HG03565 (cell line): ENCODE results near the gene FLRT3.

ENCODE experiments used
- ATAC-seq: cut with Tn5 transposase; IDR thresholded peaks from one replicate; pipeline ENCODE4 v1.9.1; 2021; ENCODE audit warnings: mild to moderate bottlenecking, moderate library complexity; ENCODE audit not compliant: unreplicated experiment

The FLRT3 gene

GRCh38 chr20:14337400-14338171 is at the start of gene FLRT3:
Gene FLRT3 (minus strand): TSS chr20:14337612. CDS start chr20:14327506, 10,106 bp downstream.
- ATAC-seq: peak; percentile 99

- no peak for ATAC-seq
These were observed 49.3 kb upstream of the FLRT3 start for GRCh38 chr20:14386726-14387125.

DNA sequence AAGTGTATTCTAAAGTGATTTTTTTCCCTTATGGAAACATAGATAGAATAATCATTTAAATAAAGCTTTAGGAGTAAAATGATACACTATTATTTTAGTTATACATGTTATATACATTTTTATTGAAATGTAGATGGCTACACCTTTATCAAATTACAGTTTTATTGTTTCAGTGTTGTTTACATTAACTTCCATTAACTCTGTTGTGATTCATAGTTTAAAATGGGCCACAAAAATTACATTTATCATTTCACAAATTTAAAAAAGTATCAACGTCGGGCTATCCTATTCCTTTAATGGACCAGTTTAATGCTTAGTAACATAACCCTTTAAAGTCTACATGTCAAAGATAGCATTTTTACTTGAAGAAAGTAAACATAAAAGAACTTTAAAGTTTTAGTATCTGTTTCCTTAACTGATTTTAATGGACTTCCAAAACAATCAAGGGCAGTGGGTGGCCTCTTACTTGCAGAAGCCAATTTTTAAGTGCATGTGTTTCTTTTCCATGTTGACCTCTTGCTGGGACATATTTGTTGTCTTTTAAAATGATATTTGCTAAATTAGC is 47.8 kb upstream of the FLRT3 start:
- no peak for ATAC-seq

DNA sequence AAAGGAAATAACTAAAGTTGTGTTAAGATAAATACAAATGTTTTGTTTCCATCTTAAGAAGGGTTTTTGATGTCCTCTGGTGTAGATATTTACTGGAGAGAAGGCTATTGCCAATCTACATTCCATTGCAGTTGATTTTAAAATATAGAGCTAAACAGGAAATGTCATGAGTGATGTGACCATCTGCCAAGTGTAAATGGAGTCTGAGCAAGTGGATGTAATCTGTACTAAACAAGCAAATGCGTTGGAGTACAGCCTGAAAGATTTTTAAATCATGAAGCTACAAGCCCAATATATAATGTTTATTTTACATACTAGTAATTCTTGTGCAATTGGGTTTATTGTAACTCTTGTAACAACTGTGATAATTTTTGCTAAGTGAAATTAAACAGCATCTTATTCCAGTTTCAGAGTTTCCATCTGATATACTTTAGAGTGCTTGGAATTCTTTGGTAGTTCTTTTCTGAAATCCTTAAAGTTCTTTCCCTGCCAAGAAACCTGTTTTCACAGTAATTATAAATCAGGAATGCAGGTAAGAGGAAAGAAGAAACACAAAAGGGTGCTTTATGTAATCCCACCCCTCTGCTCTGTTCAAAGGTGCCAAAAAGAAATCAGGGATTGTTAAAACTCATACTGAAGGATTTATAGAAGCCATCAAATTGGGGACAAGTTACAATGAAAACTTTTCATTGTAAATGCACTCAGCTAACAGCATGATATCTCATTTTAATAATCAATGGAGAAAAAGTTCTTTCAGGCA is 47.2 kb upstream of the FLRT3 start:
- ATAC-seq: no peak

DNA sequence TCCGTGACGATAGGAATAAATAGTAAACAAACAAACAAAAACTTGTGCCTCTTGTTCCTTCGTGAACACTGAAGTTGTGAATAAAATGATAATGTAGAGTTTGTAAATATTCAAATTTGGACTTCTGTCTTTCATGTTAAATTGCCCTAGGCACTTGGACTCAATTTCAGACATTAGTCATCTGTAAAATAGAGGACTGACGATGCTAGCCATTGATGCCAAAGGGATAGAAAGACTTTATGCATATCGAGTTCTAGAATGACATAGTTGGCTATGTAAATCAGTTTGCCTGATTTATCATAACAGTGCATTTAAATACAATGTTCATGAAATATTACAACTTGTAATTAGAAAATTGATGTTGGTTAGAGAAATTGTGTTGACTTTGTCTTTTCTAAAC is 45.9 kb upstream of the FLRT3 start:
- ATAC-seq: no peak

DNA sequence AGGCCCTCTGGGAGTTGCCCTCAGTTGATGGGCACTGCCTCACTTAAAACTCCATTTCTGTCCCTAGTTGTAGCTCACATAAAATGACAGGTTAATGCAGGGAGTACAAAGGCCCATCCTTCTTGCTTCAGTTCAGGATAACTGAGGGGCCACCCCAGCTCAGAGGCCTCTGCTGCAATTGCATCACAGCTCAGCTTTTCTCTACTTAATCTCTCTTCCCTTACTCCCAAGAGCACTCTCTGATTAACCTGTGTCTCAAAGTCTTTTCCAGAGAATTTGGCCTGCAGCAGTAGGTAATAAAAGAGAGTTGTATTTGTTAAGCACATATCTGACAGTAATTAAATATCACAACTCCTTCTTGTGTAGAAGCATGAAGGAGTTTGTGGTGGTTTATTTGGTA is 40.9 kb upstream of the FLRT3 start:
- ATAC-seq: no peak

DNA sequence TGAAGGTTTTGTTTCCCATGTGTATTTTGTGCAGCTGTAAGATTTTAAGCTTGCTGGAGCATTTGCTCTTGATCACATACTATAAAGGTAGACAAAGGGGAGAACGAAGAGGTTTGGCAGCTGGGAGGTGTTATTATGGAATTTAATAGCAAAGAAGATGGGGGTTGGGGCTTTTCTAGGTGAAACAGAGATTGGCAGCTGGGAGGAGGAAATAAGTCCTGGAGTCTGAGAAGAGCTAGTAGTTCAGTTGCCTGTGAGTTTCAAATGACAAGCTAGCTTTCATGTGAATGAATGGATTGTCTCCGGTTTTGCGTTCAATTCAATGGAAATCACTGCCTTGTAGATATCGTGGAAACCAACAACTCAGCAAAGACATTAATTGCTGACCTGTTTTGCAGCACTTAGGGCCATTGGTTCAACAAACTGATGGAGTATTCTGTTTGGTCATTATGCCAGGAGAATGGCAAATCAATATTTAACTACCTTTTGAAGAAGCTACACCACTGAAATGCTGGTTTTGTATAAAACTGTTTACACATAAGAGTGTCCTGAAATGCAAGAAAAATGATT is 38.1 kb upstream of the FLRT3 start:
- no peak for ATAC-seq

DNA sequence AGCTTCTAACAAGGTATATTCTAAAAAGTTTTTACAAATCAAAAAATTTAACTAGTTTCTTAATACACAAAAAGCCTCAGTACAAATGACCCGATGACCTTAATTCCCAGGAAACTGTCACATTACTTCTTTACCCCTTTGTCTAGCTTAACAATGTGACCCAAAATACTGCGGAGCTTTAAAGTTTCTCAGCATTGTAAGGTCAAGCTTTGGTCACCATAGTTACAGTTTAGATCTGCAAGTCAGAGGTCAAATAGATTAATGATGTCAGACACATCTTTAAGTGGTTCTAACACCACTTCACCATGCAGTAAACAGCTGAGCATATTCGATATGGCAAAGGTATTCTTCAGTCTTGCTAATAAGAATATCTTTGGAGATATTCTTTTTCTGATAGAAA is 36.8 kb upstream of the FLRT3 start:
- no peak for ATAC-seq

DNA sequence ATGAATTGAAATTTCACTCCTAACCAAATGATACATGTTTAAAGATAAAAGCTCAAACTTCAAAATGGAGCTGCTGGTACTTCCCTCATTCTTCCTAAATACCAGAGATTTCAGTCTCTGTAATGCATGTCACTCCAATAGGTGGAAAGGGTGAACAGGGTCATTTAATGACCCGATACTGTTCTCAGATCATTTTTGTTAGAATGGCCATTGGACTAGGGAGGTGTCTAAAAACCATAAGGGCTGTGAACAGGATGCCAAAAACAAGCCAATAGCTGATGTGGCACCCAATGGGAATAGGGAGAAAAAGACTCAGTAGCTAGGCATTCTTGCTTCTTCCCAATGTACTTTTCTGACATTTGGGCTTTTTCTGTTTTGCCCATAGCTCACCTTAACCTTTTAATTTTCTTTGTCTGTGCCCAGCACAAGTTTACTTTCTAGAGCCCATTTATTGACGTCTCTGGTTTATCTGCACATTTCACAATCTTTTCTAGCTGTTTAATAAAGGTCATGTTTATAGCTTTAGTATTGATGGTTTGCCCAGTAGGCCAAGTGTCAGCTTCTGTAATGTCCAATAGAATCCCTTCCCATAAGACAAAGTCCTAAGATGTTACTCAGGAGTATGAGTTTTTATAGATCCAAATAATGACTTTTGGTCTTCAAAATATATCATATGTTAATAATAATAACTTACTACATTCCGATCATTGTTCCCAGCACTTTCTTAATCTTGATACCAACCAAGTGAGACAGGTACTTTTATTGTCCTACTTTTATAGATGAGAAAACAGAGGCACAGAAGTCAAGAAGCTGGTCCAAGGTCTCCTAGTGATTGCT is 24.3 kb upstream of the FLRT3 start:
- no peak for ATAC-seq

- no peak for ATAC-seq
These were observed 23.0 kb upstream of the FLRT3 start for GRCh38 chr20:14360416-14360815.

DNA sequence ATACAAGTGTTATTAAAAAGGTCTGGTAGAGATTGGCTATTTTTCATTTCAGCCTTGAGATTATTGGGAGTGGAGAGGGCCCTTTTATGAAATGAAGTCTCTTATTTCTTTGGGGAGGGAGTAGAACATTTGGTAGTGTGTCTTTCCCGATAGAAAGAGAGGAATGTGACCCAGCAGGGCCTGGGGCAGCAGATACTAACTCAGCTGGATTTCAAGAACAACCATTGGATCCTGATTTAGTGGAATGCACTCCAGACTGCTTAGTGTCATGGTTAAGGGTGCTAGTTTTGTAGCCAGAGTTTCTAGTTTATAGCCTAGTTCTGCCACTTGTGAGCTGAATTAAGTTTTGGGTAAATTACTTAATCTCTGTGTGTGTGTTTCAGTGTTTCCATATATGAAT is 18.4 kb upstream of the FLRT3 start:
- ATAC-seq: no peak

- no peak for ATAC-seq
These were observed 7.3 kb upstream of the FLRT3 start for GRCh38 chr20:14344746-14345145.

- no peak for ATAC-seq
These were observed 6.2 kb upstream of the FLRT3 start for GRCh38 chr20:14343491-14344065.

GRCh38 chr20:14342918-14343317 is 5.5 kb upstream of the FLRT3 start:
- ATAC-seq: no peak

DNA sequence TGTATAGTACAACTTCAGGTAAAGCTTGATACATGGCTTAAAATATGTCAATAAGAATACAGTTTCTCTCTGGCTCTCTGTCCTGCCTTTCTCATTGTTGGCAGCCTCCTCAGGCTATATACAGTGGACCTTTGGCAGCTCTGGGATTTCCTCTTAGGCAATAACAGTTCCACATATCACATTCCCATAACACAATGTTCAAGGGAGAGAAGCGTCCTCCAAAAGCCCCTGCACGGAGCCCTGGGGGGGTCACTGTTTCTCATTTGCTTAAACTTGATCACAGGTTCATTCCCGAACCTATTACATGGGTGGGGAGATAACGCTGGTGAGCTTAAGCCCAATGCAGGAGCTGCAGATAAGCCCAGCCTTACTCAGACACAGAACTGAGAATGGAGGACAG is 4.4 kb upstream of the FLRT3 start:
- ATAC-seq: no peak

GRCh38 chr20:14336686-14337085 is 726 bp downstream of the FLRT3 start:
- no peak for ATAC-seq

DNA sequence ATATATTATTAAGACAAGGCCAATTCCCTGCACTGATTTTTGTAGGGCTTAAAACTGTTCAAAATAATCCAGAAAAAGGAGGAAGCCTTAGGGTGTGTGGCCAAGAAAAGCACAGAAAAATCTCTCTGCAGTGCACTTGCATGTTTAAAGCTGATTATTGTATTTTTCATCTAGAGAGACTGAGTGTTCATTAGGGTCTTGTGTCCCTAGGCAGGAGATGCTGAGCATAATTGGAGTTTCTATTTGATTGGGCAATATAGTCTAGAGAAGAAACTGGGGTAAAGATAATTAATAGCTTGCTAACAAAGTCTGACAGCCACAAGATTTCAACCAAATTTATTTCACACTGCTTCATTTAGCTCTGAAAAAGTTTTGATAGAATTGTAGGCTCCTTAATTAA is 2.4 kb downstream of the FLRT3 start:
- ATAC-seq: no peak

GRCh38 chr20:14334306-14334930 is 3.0 kb downstream of the FLRT3 start:
- no peak for ATAC-seq

- ATAC-seq: no peak
These were observed 3.7 kb downstream of the FLRT3 start for GRCh38 chr20:14333721-14334120.

- ATAC-seq: no peak
These were observed 4.5 kb downstream of the FLRT3 start for GRCh38 chr20:14332866-14333265.
